Nephron progenitor cell (in vitro differentiated cells): Measurements from ENCODE around the gene TCF12.

ENCODE experiments used
- DNase-seq: peaks from one replicate; pipeline ENCODE4 v3.0.0; 2021
- H3K27ac Mint-ChIP-seq: 2 replicates; pipeline ENCODE4 v1.8.0; 2021; ENCODE audit warnings: mild to moderate bottlenecking, moderate library complexity, mixed read lengths
- H3K27me3 Mint-ChIP-seq: 2 replicates; pipeline ENCODE4 v1.8.0; 2021; ENCODE audit warnings: mild to moderate bottlenecking, low read depth, mixed read lengths; ENCODE audit not compliant: poor library complexity
- H3K36me3 Mint-ChIP-seq: 2 replicates; pipeline ENCODE4 v1.8.0; 2021; ENCODE audit warnings: low read depth, mixed read lengths
- H3K4me1 Mint-ChIP-seq: 2 replicates; pipeline ENCODE4 v1.8.0; 2021; ENCODE audit warnings: mixed read lengths
- H3K4me3 Mint-ChIP-seq: 2 replicates; pipeline ENCODE4 v1.8.0; 2021; ENCODE audit warnings: mild to moderate bottlenecking, moderate library complexity, mixed read lengths
- H3K9me3 Mint-ChIP-seq: 2 replicates; pipeline ENCODE4 v1.8.0; 2021; ENCODE audit warnings: mild to moderate bottlenecking, moderate library complexity, mixed read lengths
- CTCF ChIP-seq: fragments of 200-600 bp; sonication (generic); IDR thresholded peaks from 2 replicates; pipeline ENCODE4 v1.5.0; 2021; ENCODE audit warnings: antibody characterized with exemption

Gene TCF12

GRCh38 chr15:57034613-57035012 lies 116.2 kb downstream of the TCF12 start:
- no peak for TF ChIP-seq CTCF
- peaks cover 42% of the 10 kb centered on the region for H3K4me1 Mint-ChIP-seq
- no peak overlapping the region for H3K4me3 Mint-ChIP-seq
- no peak overlapping the region for H3K27ac Mint-ChIP-seq
- no peak for DNase-seq
- H3K9me3 Mint-ChIP-seq = no peaks in the 10 kb centered on the region
- H3K36me3 Mint-ChIP-seq = peaks cover 12% of the 10 kb centered on the region
- H3K27me3 Mint-ChIP-seq = no peaks in the 10 kb centered on the region

- Mint-ChIP-seq H3K27me3 (no peaks in the 10 kb centered on the region), H3K4me1 (peaks cover 50% of the 10 kb centered on the region), H3K9me3 (no peaks in the 10 kb centered on the region), H3K36me3 (peaks cover 12% of the 10 kb centered on the region), H3K27ac (peak overlapping the region; percentile 29), H3K4me3 (no peak overlapping the region)
- TF ChIP-seq CTCF = no peak
- DNase-seq = no peak
These were observed 117.2 kb downstream of the TCF12 start for GRCh38 chr15:57035664-57036063.

GRCh38 chr15:57036352-57036751 lies 117.9 kb downstream of the TCF12 start:
- no peak overlapping the region for H3K4me3 Mint-ChIP-seq
- peaks cover 43% of the 10 kb centered on the region for H3K4me1 Mint-ChIP-seq
- peaks cover 12% of the 10 kb centered on the region for H3K36me3 Mint-ChIP-seq
- no peak overlapping the region for H3K27ac Mint-ChIP-seq
- TF ChIP-seq CTCF = no peak
- no peaks in the 10 kb centered on the region for H3K27me3 Mint-ChIP-seq
- no peaks in the 10 kb centered on the region for H3K9me3 Mint-ChIP-seq
- DNase-seq = no peak

GRCh38 chr15:57037548-57037947 lies 119.1 kb downstream of the TCF12 start:
- Mint-ChIP-seq H3K9me3 (no peaks in the 10 kb centered on the region), H3K36me3 (peaks cover 12% of the 10 kb centered on the region), H3K4me3 (no peak overlapping the region), H3K27me3 (no peaks in the 10 kb centered on the region), H3K27ac (no peak overlapping the region), H3K4me1 (peaks cover 35% of the 10 kb centered on the region)
- TF ChIP-seq CTCF = no peak
- DNase-seq = no peak

GRCh38 chr15:57038040-57038439 lies 119.6 kb downstream of the TCF12 start:
- Mint-ChIP-seq H3K9me3 (no peaks in the 10 kb centered on the region), H3K27ac (peak overlapping the region; percentile 52), H3K27me3 (no peaks in the 10 kb centered on the region), H3K36me3 (peaks cover 12% of the 10 kb centered on the region), H3K4me3 (no peak overlapping the region), H3K4me1 (peaks cover 35% of the 10 kb centered on the region)
- TF ChIP-seq CTCF = no peak
- DNase-seq = no peak

- Mint-ChIP-seq H3K9me3 (no peaks in the 10 kb centered on the region), H3K27me3 (no peaks in the 10 kb centered on the region), H3K4me1 (peaks cover 35% of the 10 kb centered on the region), H3K4me3 (no peak overlapping the region), H3K27ac (peak overlapping the region; percentile 11), H3K36me3 (peaks cover 12% of the 10 kb centered on the region)
- no peak for DNase-seq
- no peak for TF ChIP-seq CTCF
These were observed 120.1 kb downstream of the TCF12 start for GRCh38 chr15:57038496-57038895.
